ENCODE results near the gene PDE4B. TPM values are rescaled to one million over a fixed set of nuclear protein-coding genes. Genes with fewer than 3 reads are reported as not detected.

The PDE4B gene
- total and polyA plus RNA-seq, 2 of the 13 experiments (the other 11 are each of a cell fraction or from before 2014, with no cell fraction given) = not detected

DNA sequence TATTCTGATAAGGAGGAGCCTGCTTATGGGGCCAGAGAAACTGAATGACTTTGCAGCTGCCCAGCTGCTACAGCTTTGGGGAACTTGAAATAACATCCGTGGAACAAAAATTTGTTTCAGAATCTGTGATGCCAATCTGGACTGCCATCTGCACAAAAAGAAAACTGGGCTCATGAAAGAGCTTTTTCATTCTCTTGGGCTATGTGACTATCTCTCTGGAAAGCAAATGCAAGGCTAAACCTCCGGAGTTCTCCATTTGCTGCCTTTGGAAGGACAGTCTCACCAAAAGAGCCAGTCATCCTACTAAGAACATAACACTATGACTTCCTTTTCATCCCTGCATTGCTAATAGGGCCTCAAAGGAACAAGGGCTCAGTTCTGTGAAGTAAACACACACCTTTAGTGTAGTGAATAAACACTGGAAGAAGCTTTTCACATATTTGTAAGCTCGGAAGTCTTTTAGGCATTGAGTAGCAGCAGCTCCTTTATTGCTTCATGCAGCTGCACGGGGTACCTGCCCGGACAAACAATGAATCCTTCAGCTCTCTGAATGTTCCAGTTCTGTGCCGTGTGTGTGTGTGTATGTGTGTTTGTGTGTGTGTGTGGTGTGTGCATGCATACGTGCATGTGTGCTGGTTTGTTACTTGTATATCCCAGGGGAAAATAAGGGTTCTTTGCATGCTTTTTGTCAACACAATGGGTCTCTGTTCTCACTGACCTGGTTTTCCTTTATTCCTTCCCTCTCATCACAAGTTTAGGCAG, 485.7 kb downstream of the PDE4B start:
- Histone ChIP-seq H3K4me2 (ENCODE audit: low read depth, low read length) (no peak overlapping the region), H3K9ac (ENCODE audit: insufficient read depth, low read depth, low read length) (no peak overlapping the region), H3K27me3 (ENCODE audit: control insufficient read depth in 1 of 2, insufficient read depth in 2 of 2, low read length in 2 of 2) (no peaks in the 10 kb centered on the region), H3K4me3 (replicated peaks in 1 of 3; ENCODE audit: insufficient read depth in 1 of 3, low read depth in 2 of 3, low read length in 3 of 3) (no peak overlapping the region), H3K9me3 (ENCODE audit: low read length) (no peaks in the 10 kb centered on the region), H3K79me2 (ENCODE audit: insufficient read depth, low read length) (no peaks in the 10 kb centered on the region), H3K27ac (ENCODE audit: extremely low read length, insufficient read depth, low read length) (no peak overlapping the region), H4K20me1 (ENCODE audit: insufficient read depth, low read length) (no peaks in the 10 kb centered on the region), H3K4me1 (ENCODE audit: insufficient read depth, low read length) (no peaks in the 10 kb centered on the region), H2AFZ (ENCODE audit: low read length) (no peak overlapping the region), H3K36me3 (replicated peaks in 1 of 2; ENCODE audit: control insufficient read depth in 1 of 2, insufficient read depth in 2 of 2, low read length in 2 of 2) (no peaks in the 10 kb centered on the region)
- CTCF ChIA-PET (ENCODE audit: low intra/inter-chr PET ratio, low total read pairs) = no interaction called here
- POLR2A ChIA-PET = no interaction called here
- in situ Hi-C loops (cut with HindIII; ENCODE audit: extremely low pct_ligation_motif_present, low pct_unique_long_range_greater_than_20kb) = no loop called here
- no TSS peak for BruUV-seq (replicated peaks)
- intact Hi-C loops (cut with micrococcal nuclease; ENCODE audit: unreplicated experiment) = no loop called here
- TF ChIP-seq ZNF580 (CRISPR knock-in tag; IDR thresholded peaks at IDR 0.05; ENCODE audit: borderline replicate concordance, low read depth) (no peak), EZH2 (conservative IDR thresholded peaks at IDR 0.05; ENCODE audit: low read depth, low read length) (no peak), ZNF644 (CRISPR knock-in tag; IDR thresholded peaks at IDR 0.05; ENCODE audit: low read depth) (no peak), CENPX (CRISPR knock-in tag; IDR thresholded peaks at IDR 0.05) (no peak), MED8 (CRISPR knock-in tag; IDR thresholded peaks at IDR 0.05; ENCODE audit: insufficient replicate concordance) (no peak), NR1H2 (CRISPR knock-in tag; IDR thresholded peaks at IDR 0.05; ENCODE audit: borderline replicate concordance, low read depth) (no peak)
- TF ChIP-seq, protein P1, sequence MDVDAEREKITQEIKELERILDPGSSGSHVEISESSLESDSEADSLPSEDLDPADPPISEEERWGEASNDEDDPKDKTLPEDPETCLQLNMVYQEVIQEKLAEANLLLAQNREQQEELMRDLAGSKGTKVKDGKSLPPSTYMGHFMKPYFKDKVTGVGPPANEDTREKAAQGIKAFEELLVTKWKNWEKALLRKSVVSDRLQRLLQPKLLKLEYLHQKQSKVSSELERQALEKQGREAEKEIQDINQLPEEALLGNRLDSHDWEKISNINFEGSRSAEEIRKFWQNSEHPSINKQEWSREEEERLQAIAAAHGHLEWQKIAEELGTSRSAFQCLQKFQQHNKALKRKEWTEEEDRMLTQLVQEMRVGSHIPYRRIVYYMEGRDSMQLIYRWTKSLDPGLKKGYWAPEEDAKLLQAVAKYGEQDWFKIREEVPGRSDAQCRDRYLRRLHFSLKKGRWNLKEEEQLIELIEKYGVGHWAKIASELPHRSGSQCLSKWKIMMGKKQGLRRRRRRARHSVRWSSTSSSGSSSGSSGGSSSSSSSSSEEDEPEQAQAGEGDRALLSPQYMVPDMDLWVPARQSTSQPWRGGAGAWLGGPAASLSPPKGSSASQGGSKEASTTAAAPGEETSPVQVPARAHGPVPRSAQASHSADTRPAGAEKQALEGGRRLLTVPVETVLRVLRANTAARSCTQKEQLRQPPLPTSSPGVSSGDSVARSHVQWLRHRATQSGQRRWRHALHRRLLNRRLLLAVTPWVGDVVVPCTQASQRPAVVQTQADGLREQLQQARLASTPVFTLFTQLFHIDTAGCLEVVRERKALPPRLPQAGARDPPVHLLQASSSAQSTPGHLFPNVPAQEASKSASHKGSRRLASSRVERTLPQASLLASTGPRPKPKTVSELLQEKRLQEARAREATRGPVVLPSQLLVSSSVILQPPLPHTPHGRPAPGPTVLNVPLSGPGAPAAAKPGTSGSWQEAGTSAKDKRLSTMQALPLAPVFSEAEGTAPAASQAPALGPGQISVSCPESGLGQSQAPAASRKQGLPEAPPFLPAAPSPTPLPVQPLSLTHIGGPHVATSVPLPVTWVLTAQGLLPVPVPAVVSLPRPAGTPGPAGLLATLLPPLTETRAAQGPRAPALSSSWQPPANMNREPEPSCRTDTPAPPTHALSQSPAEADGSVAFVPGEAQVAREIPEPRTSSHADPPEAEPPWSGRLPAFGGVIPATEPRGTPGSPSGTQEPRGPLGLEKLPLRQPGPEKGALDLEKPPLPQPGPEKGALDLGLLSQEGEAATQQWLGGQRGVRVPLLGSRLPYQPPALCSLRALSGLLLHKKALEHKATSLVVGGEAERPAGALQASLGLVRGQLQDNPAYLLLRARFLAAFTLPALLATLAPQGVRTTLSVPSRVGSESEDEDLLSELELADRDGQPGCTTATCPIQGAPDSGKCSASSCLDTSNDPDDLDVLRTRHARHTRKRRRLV (CRISPR knock-in tag; IDR thresholded peaks at IDR 0.05) = no peak
- TF ChIP-seq, protein P2, sequence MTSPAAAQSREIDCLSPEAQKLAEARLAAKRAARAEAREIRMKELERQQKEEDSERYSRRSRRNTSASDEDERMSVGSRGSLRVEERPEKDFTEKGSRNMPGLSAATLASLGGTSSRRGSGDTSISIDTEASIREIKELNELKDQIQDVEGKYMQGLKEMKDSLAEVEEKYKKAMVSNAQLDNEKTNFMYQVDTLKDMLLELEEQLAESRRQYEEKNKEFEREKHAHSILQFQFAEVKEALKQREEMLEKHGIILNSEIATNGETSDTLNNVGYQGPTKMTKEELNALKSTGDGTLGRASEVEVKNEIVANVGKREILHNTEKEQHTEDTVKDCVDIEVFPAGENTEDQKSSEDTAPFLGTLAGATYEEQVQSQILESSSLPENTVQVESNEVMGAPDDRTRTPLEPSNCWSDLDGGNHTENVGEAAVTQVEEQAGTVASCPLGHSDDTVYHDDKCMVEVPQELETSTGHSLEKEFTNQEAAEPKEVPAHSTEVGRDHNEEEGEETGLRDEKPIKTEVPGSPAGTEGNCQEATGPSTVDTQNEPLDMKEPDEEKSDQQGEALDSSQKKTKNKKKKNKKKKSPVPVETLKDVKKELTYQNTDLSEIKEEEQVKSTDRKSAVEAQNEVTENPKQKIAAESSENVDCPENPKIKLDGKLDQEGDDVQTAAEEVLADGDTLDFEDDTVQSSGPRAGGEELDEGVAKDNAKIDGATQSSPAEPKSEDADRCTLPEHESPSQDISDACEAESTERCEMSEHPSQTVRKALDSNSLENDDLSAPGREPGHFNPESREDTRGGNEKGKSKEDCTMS (CRISPR knock-in tag; conservative IDR thresholded peaks at IDR 0.05) = no peak
- WGBS (ENCODE audit: low lambda C conversion rate) = 0% methylated on average over 7 of the region's 7 CpGs
- FAIRE-seq (no peak), ATAC-seq (no peak), DNase-seq (ENCODE audit: low spot score) (no peak)

All from HepG2 (cell line).